ENCODE measurements around the gene CEP112.

- TF ChIP-seq, protein P1, sequence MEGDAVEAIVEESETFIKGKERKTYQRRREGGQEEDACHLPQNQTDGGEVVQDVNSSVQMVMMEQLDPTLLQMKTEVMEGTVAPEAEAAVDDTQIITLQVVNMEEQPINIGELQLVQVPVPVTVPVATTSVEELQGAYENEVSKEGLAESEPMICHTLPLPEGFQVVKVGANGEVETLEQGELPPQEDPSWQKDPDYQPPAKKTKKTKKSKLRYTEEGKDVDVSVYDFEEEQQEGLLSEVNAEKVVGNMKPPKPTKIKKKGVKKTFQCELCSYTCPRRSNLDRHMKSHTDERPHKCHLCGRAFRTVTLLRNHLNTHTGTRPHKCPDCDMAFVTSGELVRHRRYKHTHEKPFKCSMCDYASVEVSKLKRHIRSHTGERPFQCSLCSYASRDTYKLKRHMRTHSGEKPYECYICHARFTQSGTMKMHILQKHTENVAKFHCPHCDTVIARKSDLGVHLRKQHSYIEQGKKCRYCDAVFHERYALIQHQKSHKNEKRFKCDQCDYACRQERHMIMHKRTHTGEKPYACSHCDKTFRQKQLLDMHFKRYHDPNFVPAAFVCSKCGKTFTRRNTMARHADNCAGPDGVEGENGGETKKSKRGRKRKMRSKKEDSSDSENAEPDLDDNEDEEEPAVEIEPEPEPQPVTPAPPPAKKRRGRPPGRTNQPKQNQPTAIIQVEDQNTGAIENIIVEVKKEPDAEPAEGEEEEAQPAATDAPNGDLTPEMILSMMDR (IDR thresholded peaks at IDR 0.05; ENCODE audit: insufficient read depth, low read length, poor library complexity, severe bottlenecking): no peak
- TF ChIP-seq EZH2phosphoT487 (conservative IDR thresholded peaks at IDR 0.05; ENCODE audit: low read length): no peak
Measured at GRCh38 chr17:65853816-65854215, 338.1 kb downstream of the CEP112 start.

Data from SU-DHL-6 (cell line).